Measurements from ENCODE around the gene FLII.

DNA sequence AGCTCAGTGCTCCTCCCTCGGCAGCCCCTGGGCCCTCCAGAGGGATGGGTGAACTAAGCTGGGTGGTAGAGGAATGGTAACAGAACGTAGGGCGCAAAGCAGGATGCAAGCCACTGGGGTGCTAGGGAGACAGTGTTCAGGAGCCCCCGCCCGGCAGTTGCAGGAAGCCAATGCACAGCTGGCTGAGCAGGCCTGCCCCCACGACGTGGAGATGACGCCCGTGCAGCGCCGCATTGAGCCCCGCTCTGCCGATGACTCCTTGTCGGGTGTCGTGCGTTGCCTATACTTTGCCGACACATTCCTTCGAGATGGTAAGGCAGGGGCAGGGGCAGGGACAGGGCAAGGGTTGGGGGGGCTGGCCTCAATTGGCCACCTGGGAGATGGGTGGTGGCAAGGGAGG, 20.2 kb downstream of the FLII start:
- TF ChIP-seq EZH2 (IDR thresholded peaks at IDR 0.05; ENCODE audit: low read depth) = no peak
- TF ChIP-seq, protein P1, sequence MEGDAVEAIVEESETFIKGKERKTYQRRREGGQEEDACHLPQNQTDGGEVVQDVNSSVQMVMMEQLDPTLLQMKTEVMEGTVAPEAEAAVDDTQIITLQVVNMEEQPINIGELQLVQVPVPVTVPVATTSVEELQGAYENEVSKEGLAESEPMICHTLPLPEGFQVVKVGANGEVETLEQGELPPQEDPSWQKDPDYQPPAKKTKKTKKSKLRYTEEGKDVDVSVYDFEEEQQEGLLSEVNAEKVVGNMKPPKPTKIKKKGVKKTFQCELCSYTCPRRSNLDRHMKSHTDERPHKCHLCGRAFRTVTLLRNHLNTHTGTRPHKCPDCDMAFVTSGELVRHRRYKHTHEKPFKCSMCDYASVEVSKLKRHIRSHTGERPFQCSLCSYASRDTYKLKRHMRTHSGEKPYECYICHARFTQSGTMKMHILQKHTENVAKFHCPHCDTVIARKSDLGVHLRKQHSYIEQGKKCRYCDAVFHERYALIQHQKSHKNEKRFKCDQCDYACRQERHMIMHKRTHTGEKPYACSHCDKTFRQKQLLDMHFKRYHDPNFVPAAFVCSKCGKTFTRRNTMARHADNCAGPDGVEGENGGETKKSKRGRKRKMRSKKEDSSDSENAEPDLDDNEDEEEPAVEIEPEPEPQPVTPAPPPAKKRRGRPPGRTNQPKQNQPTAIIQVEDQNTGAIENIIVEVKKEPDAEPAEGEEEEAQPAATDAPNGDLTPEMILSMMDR (conservative IDR thresholded peaks at IDR 0.05) = no peak
